Memory B cell (primary cell): Measurements from ENCODE around the gene CSNK1D.
"Not testable (repeated sequence)": the region's sequence is repeated elsewhere in the genome, so short reads cannot be mapped to it uniquely, and the experiment has no call there.

Experiments used
- ATAC-seq: fragments of 150-1000 bp; cut with Tn5 transposase; 2 replicates; pipeline ENCODE4 v1.10.0; 2021; ENCODE audit warnings: low read depth, mild to moderate bottlenecking, moderate library complexity
- DNase-seq, 2 donors: peaks; one replicate each; pipeline ENCODE4 v3.0.0; 2022; ENCODE audit warnings: low spot score in 2 of 2
- H3K27ac Mint-ChIP-seq: one replicate; pipeline ENCODE4 v1.8.0; 2022; ENCODE audit warnings: mild to moderate bottlenecking, moderate library complexity, mixed read lengths
- H3K27me3 Mint-ChIP-seq: one replicate; pipeline ENCODE4 v1.8.0; 2022; ENCODE audit warnings: mixed read lengths
- H3K36me3 Mint-ChIP-seq: one replicate; pipeline ENCODE4 v1.8.0; 2022; ENCODE audit warnings: mild to moderate bottlenecking, mixed read lengths
- H3K4me1 Mint-ChIP-seq: one replicate; pipeline ENCODE4 v1.8.0; 2022; ENCODE audit warnings: mixed read lengths
- H3K4me3 Mint-ChIP-seq: one replicate; pipeline ENCODE4 v1.8.0; 2022; ENCODE audit warnings: mild to moderate bottlenecking, moderate library complexity, mixed read lengths
- H3K9me3 Mint-ChIP-seq: one replicate; pipeline ENCODE4 v1.8.0; 2022; ENCODE audit warnings: mixed read lengths

The CSNK1D gene

DNA sequence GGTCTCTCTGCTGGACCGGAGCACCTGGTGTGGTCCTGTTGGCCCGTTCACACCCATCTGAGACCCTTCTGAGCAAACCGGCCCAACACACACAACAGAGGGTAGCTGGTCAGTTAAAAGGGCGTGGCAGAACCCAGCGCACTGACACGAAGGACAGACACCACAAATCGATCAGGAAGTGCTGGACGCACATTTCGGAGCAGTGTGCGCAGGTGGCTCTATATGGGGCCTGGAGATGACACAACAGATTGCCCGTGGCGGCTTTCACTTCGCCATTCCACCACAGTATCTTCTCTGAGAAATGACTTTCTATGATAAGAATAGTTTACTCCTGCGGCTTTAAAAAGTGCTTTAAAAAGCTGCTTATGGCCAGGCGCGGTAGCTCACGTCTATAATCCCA lies 73.4 kb downstream of the CSNK1D start:
- ATAC-seq (no peak), DNase-seq (no peak)
- no peak overlapping the region for H3K27ac Mint-ChIP-seq
- no peaks in the 10 kb centered on the region for H3K27me3 Mint-ChIP-seq
- H3K4me3 Mint-ChIP-seq = no peak overlapping the region
- peaks cover 5% of the 10 kb centered on the region for H3K36me3 Mint-ChIP-seq
- H3K9me3 Mint-ChIP-seq = no peaks in the 10 kb centered on the region
- H3K4me1 Mint-ChIP-seq = peaks cover 6% of the 10 kb centered on the region

GRCh38 chr17:82199496-82199895 lies 74.0 kb downstream of the CSNK1D start:
- H3K9me3 Mint-ChIP-seq = no peaks in the 10 kb centered on the region
- DNase-seq (no peak), ATAC-seq (no peak)
- peaks cover 6% of the 10 kb centered on the region for H3K4me1 Mint-ChIP-seq
- peaks cover 5% of the 10 kb centered on the region for H3K36me3 Mint-ChIP-seq
- no peak overlapping the region for H3K27ac Mint-ChIP-seq
- H3K27me3 Mint-ChIP-seq = no peaks in the 10 kb centered on the region
- H3K4me3 Mint-ChIP-seq = no peak overlapping the region

- no peaks in the 10 kb centered on the region for H3K9me3 Mint-ChIP-seq
- peak; percentile 91 for ATAC-seq
- H3K36me3 Mint-ChIP-seq = peaks cover 7% of the 10 kb centered on the region
- DNase-seq = no peak
- H3K27ac Mint-ChIP-seq = no peak overlapping the region
- H3K27me3 Mint-ChIP-seq = no peaks in the 10 kb centered on the region
- peaks cover 11% of the 10 kb centered on the region for H3K4me1 Mint-ChIP-seq
- peak overlapping the region; percentile 24 for H3K4me3 Mint-ChIP-seq
These were observed 75.4 kb downstream of the CSNK1D start for GRCh38 chr17:82198092-82198491.

DNA sequence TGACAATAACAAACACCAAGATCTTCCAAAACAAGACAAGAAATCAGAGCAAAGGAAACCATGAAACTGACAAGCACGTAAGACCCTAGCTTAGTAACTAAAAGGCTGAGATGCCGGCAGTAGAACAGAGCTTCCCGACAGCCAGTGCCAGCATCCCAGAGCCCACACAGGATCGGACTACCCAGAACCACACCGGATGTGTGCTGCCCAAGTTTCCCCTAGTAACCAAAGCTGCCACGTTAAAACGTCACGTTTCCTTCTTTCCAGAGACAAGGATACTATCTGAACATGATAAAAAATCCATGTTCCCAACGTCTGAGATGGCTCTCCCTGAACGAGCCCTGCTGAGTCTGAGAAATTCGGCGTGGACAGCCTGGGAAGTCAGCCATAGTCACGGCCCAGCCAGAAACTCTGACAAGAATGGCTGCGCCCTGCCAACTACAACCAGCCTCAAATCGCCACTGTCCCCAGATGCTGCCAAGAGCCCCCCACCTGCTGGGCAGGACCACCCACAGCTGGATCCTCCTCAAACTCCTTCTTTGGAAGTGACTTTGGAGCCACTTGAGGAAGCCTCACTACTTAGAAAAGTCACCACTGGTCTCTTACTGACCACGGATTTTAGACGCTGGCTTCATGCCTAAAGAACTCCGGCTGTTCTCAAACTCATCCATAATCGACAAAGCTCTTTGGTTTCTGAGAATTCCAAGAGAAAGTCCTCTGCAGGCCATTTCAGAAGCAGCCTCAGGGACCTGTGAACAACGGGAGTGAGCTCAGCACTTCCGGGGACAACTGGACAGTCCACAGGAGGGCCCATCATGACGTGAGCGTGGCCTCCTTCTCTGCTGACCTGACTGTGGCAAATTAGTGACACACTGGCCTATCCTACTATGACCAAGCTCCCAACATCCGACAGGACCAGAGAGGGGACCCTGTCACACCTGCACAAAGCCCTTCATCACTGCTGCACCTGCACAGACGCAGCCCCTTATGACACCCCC lies 77.5 kb downstream of the CSNK1D start:
- ATAC-seq (no peak), DNase-seq (no peak)
- Mint-ChIP-seq H3K4me3 (no peak overlapping the region), H3K27ac (no peak overlapping the region), H3K4me1 (peaks cover 11% of the 10 kb centered on the region), H3K9me3 (no peaks in the 10 kb centered on the region), H3K36me3 (peaks cover 9% of the 10 kb centered on the region), H3K27me3 (no peaks in the 10 kb centered on the region)

DNA sequence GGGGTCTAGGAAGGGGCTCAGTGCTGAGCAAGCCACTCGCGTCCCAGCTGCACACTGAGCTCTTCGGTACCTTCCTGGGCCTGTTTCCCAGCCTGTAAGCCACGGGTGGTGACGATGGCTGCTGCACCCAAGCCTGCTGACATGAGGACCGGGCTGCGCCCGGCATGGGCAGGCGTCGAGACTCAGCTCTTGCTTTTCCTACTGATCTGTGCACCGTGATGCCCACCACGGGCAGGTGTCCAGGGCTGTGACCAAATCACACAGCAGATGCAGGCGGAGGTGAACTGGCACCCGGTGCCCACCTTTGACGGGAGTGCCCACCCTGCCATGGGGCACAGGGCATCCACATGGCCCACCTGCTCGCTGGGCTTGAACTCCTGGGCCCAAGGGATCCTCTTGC lies 78.7 kb downstream of the CSNK1D start:
- Mint-ChIP-seq H3K27me3 (no peaks in the 10 kb centered on the region), H3K4me3 (no peak overlapping the region), H3K36me3 (peaks cover 9% of the 10 kb centered on the region), H3K4me1 (peaks cover 11% of the 10 kb centered on the region), H3K27ac (no peak overlapping the region), H3K9me3 (no peaks in the 10 kb centered on the region)
- DNase-seq (no peak), ATAC-seq (no peak)

GRCh38 chr17:82193520-82194220 lies 79.8 kb downstream of the CSNK1D start:
- ATAC-seq (no peak), DNase-seq (no peak)
- H3K36me3 Mint-ChIP-seq = peaks cover 9% of the 10 kb centered on the region
- no peak overlapping the region for H3K27ac Mint-ChIP-seq
- peaks cover 11% of the 10 kb centered on the region for H3K4me1 Mint-ChIP-seq
- no peaks in the 10 kb centered on the region for H3K9me3 Mint-ChIP-seq
- no peak overlapping the region for H3K4me3 Mint-ChIP-seq
- H3K27me3 Mint-ChIP-seq = no peaks in the 10 kb centered on the region

- H3K9me3 Mint-ChIP-seq, H3K36me3 Mint-ChIP-seq, DNase-seq, H3K4me1 Mint-ChIP-seq, H3K27me3 Mint-ChIP-seq, ATAC-seq, H3K27ac Mint-ChIP-seq, H3K4me3 Mint-ChIP-seq: not testable (repeated sequence)
These were observed 80.5 kb downstream of the CSNK1D start for GRCh38 chr17:82193050-82193449.
